ELF-1 (cell line): ENCODE measurements around the gene UNC119B.

Source experiments
- DNase-seq: peaks from one replicate; pipeline ENCODE4 v3.0.0-alpha.2; 2016; ENCODE audit warnings: low read depth, low spot score

Gene UNC119B

DNA sequence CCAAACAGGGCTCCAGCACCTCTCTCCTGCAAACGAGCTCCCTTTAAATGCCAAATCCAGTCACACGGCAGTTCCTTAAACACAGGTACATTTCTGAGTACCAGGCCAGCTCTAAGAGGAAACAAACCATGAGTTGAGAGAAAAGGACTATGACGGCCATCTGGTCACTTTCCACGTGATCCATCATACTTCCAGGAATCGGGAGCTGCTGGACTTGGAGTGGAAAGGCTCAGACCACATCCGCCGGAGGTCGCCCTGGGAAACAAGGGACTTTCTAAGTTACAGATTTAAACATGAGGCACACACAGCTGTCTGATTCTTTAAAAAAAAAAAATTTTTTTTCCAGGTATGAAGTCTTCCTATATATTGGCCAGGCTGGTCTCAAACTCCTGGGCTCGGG, 54.6 kb downstream of the UNC119B start:
- no peak for DNase-seq

DNA sequence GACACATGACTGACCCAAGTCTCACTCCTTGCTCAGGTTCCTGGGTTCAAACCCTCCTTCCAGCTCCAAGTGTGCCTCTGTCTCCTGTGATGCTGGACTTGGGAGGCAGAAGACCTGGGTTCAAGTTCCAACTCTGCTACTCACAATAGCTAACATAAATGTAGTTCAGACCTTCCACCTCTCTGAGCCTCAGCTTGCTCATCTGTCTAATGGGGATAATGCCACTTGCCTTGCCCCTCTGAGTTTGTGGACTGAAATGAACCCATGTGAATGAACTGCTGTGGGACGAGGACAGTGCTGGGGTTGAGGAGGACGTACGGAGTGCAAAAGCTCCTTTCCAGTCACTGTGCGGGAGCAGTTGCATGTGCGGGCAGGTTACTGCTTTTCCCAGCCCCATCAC, 56.3 kb downstream of the UNC119B start:
- no peak for DNase-seq

DNA sequence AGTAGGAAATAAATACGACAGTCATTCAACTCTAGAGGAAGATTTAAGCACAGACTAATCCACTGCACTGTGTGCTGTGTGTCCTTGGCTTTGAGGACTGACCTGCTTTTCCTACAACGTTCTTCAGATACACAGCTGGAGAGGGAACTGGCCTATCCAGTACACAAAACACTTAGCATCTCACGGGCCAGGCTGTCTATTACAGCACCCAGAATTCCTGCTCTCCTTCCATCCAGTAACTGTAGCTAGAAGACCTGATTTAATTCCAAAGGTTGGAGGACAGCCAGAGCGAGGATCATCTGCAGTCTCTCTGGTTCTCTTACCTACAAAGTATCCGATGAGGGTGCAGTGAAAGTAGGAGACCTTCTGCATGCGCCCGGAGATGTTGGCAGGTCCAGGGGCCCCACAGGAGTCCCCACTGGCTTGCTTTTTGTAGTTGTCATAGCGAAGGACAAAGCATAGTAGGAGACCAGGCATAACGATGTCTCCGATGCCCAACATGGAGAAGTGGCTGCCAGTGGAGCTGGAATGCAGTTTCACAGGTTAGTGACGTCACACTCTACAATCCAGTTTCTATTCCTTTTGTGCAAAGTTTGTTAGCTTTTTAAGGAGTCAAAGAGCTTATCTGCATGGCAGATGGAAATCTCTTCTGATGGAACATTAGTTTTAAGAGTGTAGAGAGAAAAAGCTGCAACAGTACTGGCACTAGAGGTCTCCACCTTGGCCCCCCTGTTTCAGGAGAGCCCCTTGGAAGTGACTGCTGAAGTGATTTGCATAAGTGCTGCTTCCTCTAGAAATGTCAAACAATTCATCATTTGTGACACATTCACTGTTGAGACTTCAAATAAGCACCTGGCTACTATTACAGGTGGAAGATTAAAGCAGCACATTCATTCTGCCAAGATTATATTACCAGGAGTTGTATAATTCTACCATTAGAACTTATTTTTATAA, 57.1 kb downstream of the UNC119B start:
- DNase-seq = no peak

DNA sequence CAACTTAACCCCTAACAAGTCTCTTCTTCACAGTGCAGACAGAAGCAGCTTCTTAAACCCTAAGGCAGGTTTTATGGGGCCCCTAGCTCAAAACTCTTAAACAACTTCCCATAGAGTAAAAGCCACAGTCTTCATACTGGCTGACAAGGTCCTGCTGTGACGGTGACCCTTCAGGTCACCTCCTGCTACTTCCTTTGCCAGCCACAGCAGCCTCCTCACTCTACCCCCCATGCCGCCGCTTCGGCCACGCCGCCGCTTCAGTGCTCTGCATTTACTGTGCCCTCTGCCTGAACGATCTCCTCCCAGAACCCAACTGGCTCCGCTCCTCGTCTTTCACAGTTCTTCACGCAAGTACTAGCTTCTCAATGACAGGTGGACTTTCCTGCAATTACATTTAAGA, 60.8 kb downstream of the UNC119B start:
- peak; percentile 39 for DNase-seq
